CD14-positive monocyte (primary cell): Measurements from ENCODE around the gene DMBT1. TPM values are rescaled to one million over a fixed set of nuclear protein-coding genes. Genes with fewer than 3 reads are reported as not detected.
A peak's percentile ranks its signal among the peaks of the same experiment; 100 is the strongest.

Source experiments
- DNase-seq, 3 donors: peaks; one replicate each; pipeline ENCODE4 v3.0.0-alpha.2; 2011 to 2022
- H2AFZ ChIP-seq: 2 replicates; pipeline ENCODE4 v1.6.0; 2012; ENCODE audit warnings: mild to moderate bottlenecking, low read depth, low read length, inconsistent platforms; ENCODE audit not compliant: insufficient read depth, poor library complexity, severe bottlenecking
- H3K27ac ChIP-seq, 2 donors: 1 replicate in 1 of 2; 2 replicates in 1 of 2; pipeline ENCODE4 v1.5.1; 2012 to 2013; ENCODE audit warnings: low read length in 2 of 2, control low read depth in 1 of 2, inconsistent platforms in 1 of 2, low read depth in 1 of 2, mild to moderate bottlenecking in 1 of 2
- H3K27me3 ChIP-seq, 2 donors: one replicate each; pipeline versions ENCODE4 v1.6.0 to v1.6.1; 2011 to 2013; ENCODE audit warnings: low read length in 2 of 2; ENCODE audit not compliant: control insufficient read depth in 2 of 2, insufficient read depth in 2 of 2
- H3K36me3 ChIP-seq, 2 donors: replicated peaks in 1 of 2; 1 replicate in 1 of 2; 2 replicates in 1 of 2; pipeline versions ENCODE4 v1.5.1 to v1.6.1; 2012 to 2013; ENCODE audit warnings: low read length in 2 of 2, control low read depth in 1 of 2, inconsistent platforms in 1 of 2, mild to moderate bottlenecking in 1 of 2; ENCODE audit not compliant: insufficient read depth in 2 of 2, control insufficient read depth in 1 of 2
- H3K4me1 ChIP-seq, 2 donors: 1 replicate in 1 of 2; 2 replicates in 1 of 2; pipeline versions ENCODE4 v1.5.1 to v1.6.1; 2012 to 2013; ENCODE audit warnings: low read length in 2 of 2, control low read depth in 1 of 2, inconsistent platforms in 1 of 2, mild to moderate bottlenecking in 1 of 2, moderate library complexity in 1 of 2; ENCODE audit not compliant: insufficient read depth in 2 of 2, control insufficient read depth in 1 of 2
- H3K4me2 ChIP-seq: replicated peaks from 2 replicates; pipeline ENCODE3; 2012; ENCODE audit warnings: low read length, moderate library complexity, mild to moderate bottlenecking; ENCODE audit not compliant: poor library complexity, severe bottlenecking; ENCODE audit errors: extremely low read depth
- H3K4me3 ChIP-seq, 3 experiments: fragments of 200-600 bp in 1 of 3; sonication (generic) in 1 of 3; replicated peaks in 1 of 3; 1 replicate in 2 of 3; 2 replicates in 1 of 3; pipeline ENCODE4 v1.5.1; 2011 to 2013; ENCODE audit warnings: low read length in 3 of 3, mild to moderate bottlenecking in 3 of 3, control low read depth in 2 of 3, low read depth in 2 of 3, inconsistent platforms in 1 of 3, moderate library complexity in 1 of 3
- H3K79me2 ChIP-seq: 2 replicates; pipeline ENCODE4 v1.6.0; 2012; ENCODE audit warnings: mild to moderate bottlenecking, control low read depth, inconsistent platforms, low read length, moderate library complexity; ENCODE audit not compliant: insufficient read depth
- H3K9ac ChIP-seq: 2 replicates; pipeline ENCODE4 v1.6.0; 2017; ENCODE audit warnings: low read length, mild to moderate bottlenecking; ENCODE audit not compliant: insufficient read depth, poor library complexity, severe bottlenecking
- H3K9me3 ChIP-seq, 2 donors: replicated peaks in 1 of 2; 1 replicate in 1 of 2; 2 replicates in 1 of 2; pipeline versions ENCODE4 v1.5.1 to v1.6.1; 2012 to 2013; ENCODE audit warnings: low read length in 2 of 2, control low read depth in 1 of 2; ENCODE audit not compliant: control insufficient read depth in 1 of 2, insufficient read depth in 1 of 2
- H4K20me1 ChIP-seq: 2 replicates; pipeline ENCODE4 v1.6.0; 2012; ENCODE audit warnings: mild to moderate bottlenecking, low read length, control low read depth, moderate library complexity; ENCODE audit not compliant: insufficient read depth
- H3K27ac Mint-ChIP-seq, 7 donors: one replicate each; pipeline ENCODE4 v1.8.0; 2020; ENCODE audit warnings: mild to moderate bottlenecking in 7 of 7, mixed read lengths in 7 of 7, moderate library complexity in 6 of 7, inconsistent platforms in 2 of 7
- H3K27me3 Mint-ChIP-seq, 3 donors: one replicate each; pipeline ENCODE4 v1.8.0; 2021 to 2022; ENCODE audit warnings: low read depth in 3 of 3, mild to moderate bottlenecking in 3 of 3, mixed read lengths in 3 of 3, moderate library complexity in 3 of 3, inconsistent platforms in 1 of 3
- H3K36me3 Mint-ChIP-seq, 2 donors: one replicate each; pipeline ENCODE4 v1.8.0; 2020; ENCODE audit warnings: mixed read lengths in 2 of 2, inconsistent platforms in 1 of 2, mild to moderate bottlenecking in 1 of 2
- H3K4me1 Mint-ChIP-seq: one replicate; pipeline ENCODE4 v1.8.0; 2020; ENCODE audit warnings: mild to moderate bottlenecking, mixed read lengths
- H3K4me3 Mint-ChIP-seq, 2 donors: one replicate each; pipeline ENCODE4 v1.8.0; 2020; ENCODE audit warnings: mild to moderate bottlenecking in 2 of 2, mixed read lengths in 2 of 2, moderate library complexity in 1 of 2
- H3K9me3 Mint-ChIP-seq, 7 donors: one replicate each; pipeline ENCODE4 v1.8.0; 2020 to 2022; ENCODE audit warnings: mixed read lengths in 7 of 7, mild to moderate bottlenecking in 6 of 7, moderate library complexity in 6 of 7, inconsistent platforms in 2 of 7
- CTCF ChIP-seq: fragments of 200-600 bp; IDR thresholded peaks from one replicate; pipeline ENCODE4 v1.8.0; 2022; ENCODE audit warnings: antibody characterized with exemption, mild to moderate bottlenecking
- WGBS: methylation state at CpG from one replicate; pipeline ENCODE4 v1.1.5; 2013; ENCODE audit warnings: missing lambda C conversion rate; ENCODE audit not compliant: insufficient coverage; 5-methylcytosine and 5-hydroxymethylcytosine counted together
- intact Hi-C, 2 donors: fragments of 100-400 bp; cut with micrococcal nuclease; formaldehyde crosslinking; loops; one replicate each; pipeline versions ENCODE4 v1.15.0 to v1.15.1; 2023
- polyA plus RNA-seq, 3 donors: library from polyadenylated mRNA; depleted of rRNA in 1 of 3; unstranded in 2 of 3; stranded (reverse) in 1 of 3; fragments of 300-500 nt in 2 of 3; fragments of >200 nt in 1 of 3; fragmentation: Illumina TruSeq in 2 of 3; gene quantifications; 1 replicate in 2 of 3; 2 replicates in 1 of 3; pipeline ENCODE4 v1.2.3, GENCODE V29; 2012 to 2021

DMBT1 gene
- polyA plus RNA-seq, 3 donors, result not detected

DNA sequence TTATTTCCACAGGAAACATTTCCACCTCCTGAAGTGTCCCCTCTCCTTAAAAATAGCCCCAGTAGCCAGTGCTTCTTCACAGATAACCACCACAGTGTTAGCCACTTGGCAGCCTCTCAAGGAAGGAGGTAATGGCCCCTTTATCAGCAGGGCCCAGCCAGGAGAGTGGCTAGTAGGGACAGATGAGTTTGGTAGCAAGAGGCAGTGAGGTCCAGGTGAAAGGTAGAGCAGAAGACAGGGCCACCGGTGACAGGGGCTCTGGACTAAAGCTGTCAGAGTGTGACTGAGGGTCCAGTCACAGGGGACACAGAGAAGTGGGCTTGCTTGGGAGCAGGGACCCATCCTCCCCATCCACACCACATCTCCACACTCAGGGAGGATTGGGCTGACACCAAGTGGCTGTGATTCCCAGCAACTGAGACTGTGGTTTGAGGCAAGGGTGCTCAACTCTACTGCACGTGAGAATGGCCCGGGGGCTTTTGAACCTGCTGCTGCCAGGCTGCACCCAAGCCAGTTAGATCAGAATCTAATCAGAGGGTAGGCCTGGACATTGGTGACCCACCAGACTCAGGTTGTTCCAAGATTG lies 86.9 kb downstream of the DMBT1 start:
- Histone ChIP-seq H3K27me3 (no peaks in the 10 kb centered on the region), H3K9me3 (no peaks in the 10 kb centered on the region), H2AFZ (no peak overlapping the region), H3K79me2 (no peaks in the 10 kb centered on the region), H4K20me1 (no peaks in the 10 kb centered on the region), H3K36me3 (no peaks in the 10 kb centered on the region), H3K4me1 (no peaks in the 10 kb centered on the region), H3K4me2 (no peak overlapping the region), H3K9ac (no peak overlapping the region), H3K27ac (no peak overlapping the region), H3K4me3 (no peak overlapping the region)
- no peak for DNase-seq
- Mint-ChIP-seq H3K9me3 (peaks cover 0 to 3% (median 0%) of the 10 kb centered on the region in 7 donors), H3K27me3 (peaks cover 0 to 6% (median 5%) of the 10 kb centered on the region in 3 donors), H3K4me1 (no peaks in the 10 kb centered on the region), H3K27ac (no peak overlapping the region), H3K36me3 (no peaks in the 10 kb centered on the region), H3K4me3 (no peak overlapping the region)
- 100% methylated on average over 2 of the region's 3 CpGs for WGBS
- intact Hi-C loops, result no loop called here
- no peak for TF ChIP-seq CTCF

DNA sequence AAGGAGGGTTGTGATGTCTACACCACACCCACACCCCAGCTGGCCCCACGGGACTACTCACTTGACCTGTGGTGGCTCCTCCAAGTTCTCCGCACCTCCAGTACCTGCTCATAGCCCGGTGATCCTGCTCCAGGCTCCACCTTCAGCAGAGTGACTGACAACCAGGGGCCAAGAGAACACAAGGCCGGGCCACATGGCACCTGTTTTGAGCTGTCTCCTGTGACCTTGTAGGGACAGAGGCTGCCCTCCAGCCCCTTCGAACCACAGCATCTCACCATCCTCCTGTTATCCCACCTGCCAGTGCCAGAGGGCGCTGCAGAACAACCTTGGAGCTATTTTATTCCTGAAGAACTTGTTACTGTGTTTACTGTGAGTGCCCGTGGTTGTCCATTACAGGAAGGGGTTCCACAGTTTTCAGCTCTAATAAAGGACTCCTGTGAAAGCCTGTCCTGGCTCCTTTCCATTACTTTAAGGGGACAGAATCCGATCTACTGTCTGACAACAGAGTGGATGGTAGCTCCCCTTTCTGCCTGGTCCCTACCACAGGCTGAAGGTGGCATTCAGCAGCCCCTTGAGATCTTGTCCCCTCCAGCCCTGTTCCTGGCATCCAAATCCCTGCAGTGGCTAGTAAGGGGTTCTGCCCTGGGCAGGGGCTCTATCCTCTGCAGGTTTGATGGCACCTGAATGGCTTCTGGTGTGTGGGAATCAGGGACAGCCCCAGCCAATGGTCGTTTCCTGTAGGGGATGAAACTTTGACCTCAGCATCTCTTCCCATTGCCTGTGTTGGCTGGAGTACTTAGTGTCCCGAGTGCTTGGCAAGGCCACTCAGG lies 88.3 kb downstream of the DMBT1 start:
- Histone ChIP-seq H3K4me1 (no peaks in the 10 kb centered on the region), H3K27me3 (no peaks in the 10 kb centered on the region), H4K20me1 (no peaks in the 10 kb centered on the region), H3K27ac (no peak overlapping the region), H3K36me3 (no peaks in the 10 kb centered on the region), H3K4me3 (no peak overlapping the region), H2AFZ (no peak overlapping the region), H3K9ac (no peak overlapping the region), H3K79me2 (no peaks in the 10 kb centered on the region), H3K4me2 (no peak overlapping the region), H3K9me3 (no peaks in the 10 kb centered on the region)
- TF ChIP-seq CTCF, result peak; percentile 55
- H3K4me1 Mint-ChIP-seq, result no peaks in the 10 kb centered on the region
- H3K27me3 Mint-ChIP-seq, result peaks cover 3 to 6% (median 6%) of the 10 kb centered on the region in 3 donors
- no peak overlapping the region for H3K27ac Mint-ChIP-seq
- no peak for DNase-seq
- H3K36me3 Mint-ChIP-seq, result no peaks in the 10 kb centered on the region
- H3K9me3 Mint-ChIP-seq, result peaks cover 0 to 1% (median 0%) of the 10 kb centered on the region in 7 donors
- WGBS, result 51% methylated on average over 6 of the region's 10 CpGs
- no peak overlapping the region for H3K4me3 Mint-ChIP-seq
- intact Hi-C loops, result no loop called here
